Measurements from ENCODE around the gene IFITM10. TPM values are rescaled to one million over a fixed set of nuclear protein-coding genes. Genes with fewer than 3 reads are reported as not detected.

Gene IFITM10
- total and polyA plus RNA-seq, 2 experiments from 2014 or later, result 0.89 to 1.4 TPM

GRCh38 chr11:1706634-1707400 lies 43.6 kb downstream of the IFITM10 start:
- no peaks in the 10 kb centered on the region for H3K36me3 ChIP-seq (replicated peaks; ENCODE audit: insufficient read depth, low read depth)
- no peak overlapping the region for H3K4me2 ChIP-seq
- peaks cover 7% of the 10 kb centered on the region for H3K4me1 ChIP-seq (ENCODE audit: insufficient read depth)
- H3K9me2 ChIP-seq (replicated peaks; ENCODE audit: insufficient read depth), result no peaks in the 10 kb centered on the region
- H4K20me1 ChIP-seq (ENCODE audit: insufficient read depth, poor library complexity, severe bottlenecking), result no peaks in the 10 kb centered on the region
- no peak overlapping the region for H3K27ac ChIP-seq
- peak; percentile 23 for DNase-seq (ENCODE audit: low spot score)
- H3K9me3 ChIP-seq (ENCODE audit: low read depth), result no peaks in the 10 kb centered on the region
- no peaks in the 10 kb centered on the region for H3K79me2 ChIP-seq
- H2AFZ ChIP-seq, result no peak overlapping the region
- no peak overlapping the region for H3K4me3 ChIP-seq
- 84% methylated on average over 17 of the region's 17 CpGs for WGBS (ENCODE audit: low lambda C conversion rate, missing lambda C conversion rate)
- no peaks in the 10 kb centered on the region for H3K27me3 ChIP-seq
- TF ChIP-seq EZH2 (IDR thresholded peaks at IDR 0.05; ENCODE audit: borderline replicate concordance) (no peak), CTCF (IDR thresholded peaks at IDR 0.05; ENCODE audit: poor library complexity) (peak; percentile 15), EZH2phosphoT487 (IDR thresholded peaks at IDR 0.05; ENCODE audit: low read depth, severe bottlenecking, unreplicated experiment) (no peak)

- peaks cover 7% of the 10 kb centered on the region for H3K4me1 ChIP-seq (ENCODE audit: insufficient read depth)
- peak overlapping the region; percentile 1 for H3K27ac ChIP-seq
- no peaks in the 10 kb centered on the region for H3K9me2 ChIP-seq (replicated peaks; ENCODE audit: insufficient read depth)
- no peaks in the 10 kb centered on the region for H4K20me1 ChIP-seq (ENCODE audit: insufficient read depth, poor library complexity, severe bottlenecking)
- H2AFZ ChIP-seq, result no peak overlapping the region
- no peaks in the 10 kb centered on the region for H3K36me3 ChIP-seq (replicated peaks; ENCODE audit: insufficient read depth, low read depth)
- no peaks in the 10 kb centered on the region for H3K79me2 ChIP-seq
- TF ChIP-seq EZH2 (IDR thresholded peaks at IDR 0.05; ENCODE audit: borderline replicate concordance) (no peak), EZH2phosphoT487 (IDR thresholded peaks at IDR 0.05; ENCODE audit: low read depth, severe bottlenecking, unreplicated experiment) (no peak), CTCF (IDR thresholded peaks at IDR 0.05; ENCODE audit: poor library complexity) (no peak)
- peak; percentile 50 for DNase-seq (ENCODE audit: low spot score)
- H3K9me3 ChIP-seq (ENCODE audit: low read depth), result no peaks in the 10 kb centered on the region
- 44% methylated on average over 15 of the region's 15 CpGs for WGBS (ENCODE audit: low lambda C conversion rate, missing lambda C conversion rate)
- H3K4me2 ChIP-seq, result peak overlapping the region; percentile 46
- H3K4me3 ChIP-seq, result no peak overlapping the region
- no peaks in the 10 kb centered on the region for H3K27me3 ChIP-seq
These were observed 45.0 kb downstream of the IFITM10 start for GRCh38 chr11:1705126-1706052.

- no peaks in the 10 kb centered on the region for H3K9me3 ChIP-seq (ENCODE audit: low read depth)
- DNase-seq (ENCODE audit: low spot score), result no peak
- H3K4me1 ChIP-seq (ENCODE audit: insufficient read depth), result peaks cover 7% of the 10 kb centered on the region
- no peak overlapping the region for H3K4me2 ChIP-seq
- no peak overlapping the region for H3K27ac ChIP-seq
- WGBS (ENCODE audit: low lambda C conversion rate, missing lambda C conversion rate), result 93% methylated on average over 6 of the region's 6 CpGs
- no peak overlapping the region for H2AFZ ChIP-seq
- no peaks in the 10 kb centered on the region for H3K27me3 ChIP-seq
- H3K79me2 ChIP-seq, result no peaks in the 10 kb centered on the region
- H3K9me2 ChIP-seq (replicated peaks; ENCODE audit: insufficient read depth), result no peaks in the 10 kb centered on the region
- TF ChIP-seq EZH2phosphoT487 (IDR thresholded peaks at IDR 0.05; ENCODE audit: low read depth, severe bottlenecking, unreplicated experiment), result no peak
- no peak for TF ChIP-seq EZH2 (IDR thresholded peaks at IDR 0.05; ENCODE audit: borderline replicate concordance)
- no peak for TF ChIP-seq CTCF (IDR thresholded peaks at IDR 0.05; ENCODE audit: poor library complexity)
- H4K20me1 ChIP-seq (ENCODE audit: insufficient read depth, poor library complexity, severe bottlenecking), result no peaks in the 10 kb centered on the region
- no peak overlapping the region for H3K4me3 ChIP-seq
- H3K36me3 ChIP-seq (replicated peaks; ENCODE audit: insufficient read depth, low read depth), result no peaks in the 10 kb centered on the region
These were observed 47.2 kb downstream of the IFITM10 start for GRCh38 chr11:1703146-1703545.
